Amniotic stem cell (primary cell): ENCODE measurements around the gene CELA2B.
"Not testable (repeated sequence)": the region's sequence is repeated elsewhere in the genome, so short reads cannot be mapped to it uniquely, and the experiment has no call there.

ENCODE experiments used
- DNase-seq: peaks from one replicate; lab custom pipeline; 2025; lab: John Stamatoyannopoulos, UW

Gene CELA2B

DNA sequence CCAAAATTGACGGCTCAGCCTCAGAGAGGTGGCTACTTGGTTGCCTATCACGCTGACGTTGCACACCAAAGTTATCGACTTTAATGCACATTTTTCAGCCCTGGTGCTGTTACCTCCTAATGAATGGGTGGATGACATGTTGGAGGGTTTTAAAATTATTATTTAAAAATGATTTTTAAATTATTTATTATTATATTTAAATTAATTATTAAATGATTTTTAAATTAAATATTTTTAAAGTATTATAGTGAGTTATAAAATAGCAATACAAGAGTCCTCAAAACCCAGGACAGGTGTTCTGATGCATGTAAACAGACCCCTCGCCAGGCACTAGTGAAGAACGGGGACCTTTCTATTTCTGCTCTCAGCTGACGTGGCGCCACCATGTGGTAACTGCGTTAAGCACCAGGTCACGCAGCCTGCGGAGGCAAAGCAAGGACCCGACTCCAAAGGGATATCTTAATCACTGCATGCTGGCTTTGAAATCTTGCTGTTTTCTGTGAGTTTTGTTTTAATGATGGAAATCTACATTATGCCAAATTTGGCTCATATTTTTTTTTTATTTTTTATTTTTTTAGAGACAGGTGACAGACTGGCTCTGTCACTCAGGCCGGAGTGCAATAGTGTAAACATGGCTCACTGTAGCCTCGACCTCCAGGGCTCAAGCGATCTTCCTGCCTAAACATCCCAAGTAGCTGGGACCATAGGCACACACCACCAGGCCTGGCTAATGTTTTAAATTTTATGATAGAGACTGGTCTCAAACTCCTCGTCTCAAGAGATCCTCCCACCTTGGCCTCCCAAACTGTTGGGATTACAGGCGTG lies 25.5 kb downstream of the CELA2B start:
- peak; percentile 24 for DNase-seq

DNA sequence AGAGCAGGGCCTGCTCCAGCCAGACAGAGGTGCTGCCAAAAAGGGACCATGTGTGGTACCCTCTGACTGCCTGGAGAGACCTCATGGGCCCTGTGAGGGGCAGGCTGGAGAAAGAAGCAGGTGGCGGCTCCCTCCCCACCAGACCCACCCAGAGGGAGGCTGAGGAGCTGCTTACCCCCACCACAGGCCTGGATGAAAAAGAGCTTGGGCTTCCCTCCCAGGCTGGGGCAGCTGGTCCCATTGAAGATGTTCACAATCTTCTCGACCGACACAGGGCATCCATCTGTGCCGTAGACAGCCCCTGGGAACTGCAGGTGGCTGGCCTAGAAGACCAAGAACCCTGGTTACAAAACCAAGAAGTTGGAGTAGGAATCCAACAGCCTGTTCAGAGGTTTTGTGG lies 28.5 kb downstream of the CELA2B start:
- no peak for DNase-seq

DNA sequence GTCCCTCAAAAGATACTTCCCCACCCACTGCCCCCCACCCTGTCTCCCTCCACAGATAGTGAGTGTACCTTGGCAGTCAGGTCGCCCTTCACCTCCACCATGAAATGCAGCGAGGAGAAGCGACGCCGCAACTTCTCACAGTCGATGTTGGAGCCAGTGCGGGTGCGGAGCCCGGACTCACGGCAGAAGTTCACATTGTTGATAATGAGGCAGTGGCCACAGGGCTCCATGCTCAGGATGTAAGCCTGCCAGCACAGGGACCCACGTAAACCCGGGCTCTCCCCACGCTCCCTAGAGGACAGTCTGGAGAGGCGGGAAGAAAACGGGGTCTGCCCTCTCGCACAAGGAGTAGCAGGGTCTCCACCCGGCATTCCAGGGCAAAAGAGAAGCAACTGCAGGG lies 30.9 kb downstream of the CELA2B start:
- no peak for DNase-seq

DNA sequence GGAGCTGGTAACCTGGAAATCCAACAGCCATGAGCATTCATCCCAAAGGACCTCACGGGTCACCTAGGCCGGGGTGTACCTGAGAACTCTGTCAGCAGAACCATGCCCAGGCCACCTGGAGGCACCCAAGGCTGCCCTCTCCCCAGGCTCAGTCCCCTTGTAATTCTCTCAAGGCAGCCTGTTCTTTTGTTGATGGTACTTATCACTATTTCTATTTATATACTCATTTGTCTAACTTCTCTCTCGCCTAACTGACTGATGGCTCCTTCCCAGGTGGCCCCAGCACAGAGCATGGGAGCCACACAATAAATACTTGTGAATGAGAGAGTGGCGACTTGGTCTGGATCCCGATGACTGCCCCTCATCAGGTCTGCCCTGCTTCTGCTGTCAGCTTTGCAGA lies 31.4 kb downstream of the CELA2B start:
- DNase-seq, result no peak

DNA sequence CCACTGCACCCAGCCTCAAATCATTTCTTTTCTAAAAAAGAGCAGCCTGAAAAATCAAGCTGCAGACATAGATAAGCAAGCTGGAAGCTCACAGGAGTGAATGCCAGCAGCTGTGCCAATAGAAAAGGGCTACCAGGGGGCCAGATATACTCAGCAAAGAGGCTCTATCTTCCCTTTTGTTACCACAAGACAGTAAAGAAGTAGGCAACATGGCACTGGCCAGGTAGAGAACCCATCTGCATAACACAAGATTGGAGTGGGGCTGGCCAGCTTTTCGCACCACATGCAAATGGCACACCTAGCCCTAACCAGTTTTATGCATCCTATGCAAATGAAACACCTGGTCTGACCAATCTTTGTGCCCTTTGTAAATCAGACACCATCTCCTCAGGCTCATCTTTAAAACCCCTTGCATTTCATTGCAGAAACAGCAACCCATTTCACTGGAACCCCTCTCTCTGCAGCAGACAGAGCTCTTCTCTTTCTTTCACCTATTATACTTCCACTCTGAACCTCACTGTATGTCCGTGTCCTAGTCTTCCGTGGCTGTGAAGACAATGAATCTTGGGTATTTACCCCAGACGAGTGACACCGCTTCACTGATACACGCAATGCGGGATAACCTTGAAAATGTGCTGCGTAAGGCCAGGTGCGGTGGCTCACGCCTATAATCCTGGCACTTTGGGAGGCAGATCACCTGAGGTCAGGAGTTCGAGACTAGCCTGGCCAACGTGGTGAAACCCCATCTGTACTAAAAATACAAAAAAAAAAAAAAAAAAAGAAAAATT lies 33.0 kb downstream of the CELA2B start:
- DNase-seq, result no peak

DNA sequence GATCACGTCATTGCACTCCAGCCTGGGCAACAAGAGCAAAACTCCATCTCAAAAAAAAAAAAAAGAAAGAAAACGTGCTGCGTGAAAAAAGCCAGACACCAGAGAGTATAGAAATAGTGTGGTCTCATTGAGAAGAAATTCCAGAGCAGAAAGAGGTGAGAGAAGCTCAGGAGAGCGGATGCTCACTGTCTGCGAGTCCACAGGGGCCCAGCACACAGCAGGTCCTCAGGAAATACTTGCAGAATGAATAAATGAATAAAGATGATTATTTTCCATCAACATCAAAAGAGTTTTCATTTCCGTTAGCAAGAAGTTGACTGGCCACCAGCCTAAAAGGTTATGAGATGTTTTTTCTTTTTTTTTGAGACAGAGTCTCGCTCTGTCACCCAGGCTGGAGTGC lies 33.7 kb downstream of the CELA2B start:
- DNase-seq, result no peak

DNA sequence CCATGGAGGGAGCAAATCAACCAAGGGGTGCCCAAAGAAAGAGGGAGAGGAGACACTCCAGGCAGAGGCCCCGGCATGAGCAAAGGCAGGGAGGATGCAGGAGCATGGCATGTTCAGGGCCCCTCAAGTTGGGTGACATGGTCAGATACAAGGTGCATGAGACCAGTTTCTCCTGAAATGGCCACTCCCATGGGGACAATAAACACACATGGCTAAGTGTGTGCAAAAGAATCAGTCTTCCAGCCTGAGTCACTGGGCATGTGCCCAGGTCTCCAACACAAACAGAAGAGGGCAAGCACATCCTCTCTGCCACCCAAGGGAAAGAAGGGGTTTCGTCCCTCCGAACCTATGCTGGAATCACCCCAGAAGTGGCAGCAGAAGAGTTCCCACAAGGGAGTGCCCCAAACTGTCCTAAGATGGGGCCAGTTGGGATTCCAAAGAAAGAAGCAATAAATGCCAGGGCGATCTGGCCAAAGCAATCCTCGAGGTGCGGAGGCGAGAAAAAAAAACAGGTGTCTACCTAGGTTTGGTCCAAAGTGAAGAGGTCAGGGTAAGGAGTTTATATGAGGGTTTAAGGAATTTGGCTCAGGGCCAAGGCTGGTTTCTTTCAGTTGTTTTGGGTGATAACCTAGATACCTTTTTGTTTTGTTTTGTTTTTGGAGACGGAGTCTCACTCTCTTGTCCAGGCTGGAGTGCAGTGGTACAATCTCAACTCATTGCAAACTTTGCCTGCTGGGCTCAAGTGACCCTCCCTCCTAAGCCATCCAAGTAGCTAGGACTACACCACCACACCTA lies 34.9 kb downstream of the CELA2B start:
- DNase-seq, result no peak

DNA sequence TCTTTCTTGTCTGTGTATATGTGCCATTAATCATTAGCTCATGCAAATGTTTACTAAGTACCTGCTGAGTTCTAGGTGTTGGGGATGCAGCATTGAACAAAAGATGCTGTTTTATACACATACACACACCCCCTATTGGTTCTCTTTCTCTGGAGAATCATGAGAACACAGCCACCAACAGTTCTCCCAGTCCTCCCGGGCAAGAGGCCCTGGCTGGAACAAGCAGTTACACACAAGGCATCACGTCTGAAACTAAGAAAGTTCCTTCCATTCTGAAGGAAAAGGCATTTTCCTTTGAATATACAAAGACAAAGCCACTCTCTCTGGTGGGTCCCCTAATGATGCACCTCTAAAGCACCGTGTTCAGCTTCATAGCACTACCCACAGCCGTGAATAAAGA lies 37.3 kb downstream of the CELA2B start:
- DNase-seq, result no peak

DNA sequence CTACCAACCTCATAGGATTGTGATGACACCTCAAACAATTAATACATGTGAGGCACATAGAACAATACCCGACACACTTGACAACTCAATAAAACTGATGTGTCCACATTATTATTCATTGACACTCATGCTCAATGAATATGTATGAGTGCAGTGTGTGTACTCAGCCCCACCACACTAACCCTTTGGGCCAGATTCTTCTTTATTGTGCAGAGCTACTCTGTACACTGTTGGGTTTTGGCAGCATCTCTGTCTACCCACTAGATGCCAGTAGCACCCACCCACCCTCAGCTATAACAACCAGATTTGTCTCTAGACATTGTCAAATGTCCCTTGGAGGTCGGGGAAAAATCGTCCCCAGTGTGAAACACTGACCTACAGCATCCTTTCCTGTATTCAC lies 38.0 kb downstream of the CELA2B start:
- DNase-seq, result no peak

DNA sequence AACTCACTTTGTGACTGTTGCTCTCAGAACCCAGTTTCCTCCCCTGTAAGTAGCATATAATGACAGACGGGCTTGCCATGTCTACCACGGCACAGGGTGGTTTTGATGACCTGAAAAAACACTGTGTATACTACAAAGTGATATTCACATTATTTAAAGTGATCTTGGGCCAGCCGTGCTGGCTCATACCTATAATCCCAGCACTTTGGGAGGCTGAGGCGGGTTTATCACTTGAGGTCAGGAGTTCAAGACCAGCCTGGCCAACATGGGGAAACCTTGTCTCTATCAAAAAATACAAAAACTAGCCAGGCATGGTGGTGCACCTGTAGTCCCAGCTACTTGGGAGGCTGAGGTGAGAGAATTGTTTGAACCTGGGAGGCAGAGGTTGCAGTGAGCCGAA lies 38.7 kb downstream of the CELA2B start:
- DNase-seq, result not testable (repeated sequence)

DNA sequence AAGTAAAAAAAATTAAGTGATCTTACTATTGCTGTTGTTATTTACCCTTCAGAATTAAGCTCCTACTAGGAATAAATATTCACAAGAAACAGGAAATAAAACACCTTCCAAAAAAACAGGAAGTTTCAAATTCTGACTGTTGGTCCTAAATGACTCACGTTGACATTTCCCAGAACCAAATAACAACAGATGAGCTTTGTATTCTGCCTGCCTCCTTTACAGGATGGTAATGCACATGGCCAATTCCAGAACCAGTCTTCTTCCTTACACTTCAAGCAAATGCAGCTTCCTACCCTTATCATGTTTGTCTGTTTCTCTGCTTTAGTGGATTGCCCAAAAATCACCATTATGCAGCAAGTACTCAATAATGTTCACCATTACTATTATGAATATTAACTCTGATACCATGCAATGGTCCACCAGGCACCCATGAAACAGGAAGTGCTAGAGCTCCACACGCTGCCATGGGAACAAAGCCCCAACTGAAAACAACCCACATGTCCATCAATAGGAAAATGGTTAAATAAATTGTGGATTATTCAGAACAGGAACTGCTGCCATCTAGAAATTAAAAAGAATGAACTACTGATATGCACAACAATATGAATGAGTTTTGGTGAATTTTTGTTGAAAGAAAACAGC lies 39.2 kb downstream of the CELA2B start:
- no peak for DNase-seq

DNA sequence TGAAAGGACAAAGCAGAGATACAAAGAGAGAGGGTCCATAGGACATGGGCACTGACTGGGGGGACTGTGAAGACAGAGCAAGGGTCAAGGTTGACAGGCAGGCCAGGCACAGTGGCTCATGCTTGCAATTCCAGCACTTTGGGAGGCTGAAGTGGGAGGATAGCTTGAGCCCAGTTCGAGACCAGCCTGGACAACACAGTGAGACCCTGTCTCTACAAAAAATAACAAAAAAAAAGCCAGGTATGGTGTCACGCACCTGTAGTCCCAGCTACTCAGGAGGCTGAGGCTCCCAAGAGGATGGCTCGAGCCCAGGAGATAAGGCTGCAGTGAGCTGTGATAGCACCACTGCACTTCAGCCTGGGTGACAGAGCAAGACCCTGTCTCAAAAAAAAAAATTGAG lies 43.7 kb downstream of the CELA2B start:
- DNase-seq, result no peak

DNA sequence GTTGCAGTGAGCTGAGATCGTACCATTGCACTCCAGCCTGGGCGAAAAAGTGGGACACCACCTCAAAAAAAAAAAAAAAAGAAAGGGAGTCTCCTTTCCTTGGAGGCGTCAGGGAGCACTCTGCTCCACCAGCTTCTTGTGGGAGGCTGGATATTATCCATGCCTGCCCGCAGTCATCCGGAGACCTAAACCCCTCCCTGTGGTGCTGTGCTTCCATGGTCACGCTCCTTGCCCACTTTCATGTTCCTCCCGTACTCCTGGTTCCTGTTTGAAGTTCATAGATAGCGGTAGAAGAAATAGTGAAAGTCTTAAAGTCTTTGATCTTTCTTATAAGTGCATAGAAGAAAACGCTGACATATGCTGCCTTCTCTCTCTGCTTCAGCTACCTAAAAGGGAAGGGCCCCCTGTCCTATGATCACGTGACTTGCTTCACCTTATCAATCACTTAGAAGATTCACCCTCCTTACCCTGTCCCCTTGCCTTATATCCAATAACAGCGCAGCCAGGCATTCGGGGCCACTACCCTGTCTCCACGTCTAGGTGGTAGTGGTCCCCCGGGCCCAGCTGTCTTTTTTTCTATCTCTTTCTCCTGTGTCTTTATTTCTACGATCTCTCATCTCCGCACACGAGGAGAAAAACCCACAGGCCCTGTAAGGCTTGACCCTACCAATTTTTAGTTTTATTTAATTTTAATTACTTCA lies 45.5 kb downstream of the CELA2B start:
- not testable (repeated sequence) for DNase-seq

DNA sequence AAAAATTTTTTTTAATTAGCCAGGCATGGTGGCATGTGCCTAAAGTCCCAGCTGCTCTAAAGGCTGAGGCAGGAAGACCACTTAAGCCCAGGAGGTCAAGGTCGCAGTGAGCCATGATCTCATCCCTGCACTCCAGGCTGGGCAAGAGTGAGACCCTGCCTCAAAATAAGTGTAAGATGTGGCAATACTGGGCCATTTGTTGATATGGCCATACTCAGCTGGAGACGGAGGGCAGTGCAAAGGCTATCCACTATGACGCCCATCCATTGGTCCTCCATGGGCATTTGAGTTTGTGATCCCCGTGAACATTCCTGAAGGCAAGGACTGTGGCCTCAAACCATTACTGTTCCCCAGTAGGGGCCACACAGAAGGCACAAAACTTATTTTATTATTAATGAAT lies 46.6 kb downstream of the CELA2B start:
- no peak for DNase-seq

DNA sequence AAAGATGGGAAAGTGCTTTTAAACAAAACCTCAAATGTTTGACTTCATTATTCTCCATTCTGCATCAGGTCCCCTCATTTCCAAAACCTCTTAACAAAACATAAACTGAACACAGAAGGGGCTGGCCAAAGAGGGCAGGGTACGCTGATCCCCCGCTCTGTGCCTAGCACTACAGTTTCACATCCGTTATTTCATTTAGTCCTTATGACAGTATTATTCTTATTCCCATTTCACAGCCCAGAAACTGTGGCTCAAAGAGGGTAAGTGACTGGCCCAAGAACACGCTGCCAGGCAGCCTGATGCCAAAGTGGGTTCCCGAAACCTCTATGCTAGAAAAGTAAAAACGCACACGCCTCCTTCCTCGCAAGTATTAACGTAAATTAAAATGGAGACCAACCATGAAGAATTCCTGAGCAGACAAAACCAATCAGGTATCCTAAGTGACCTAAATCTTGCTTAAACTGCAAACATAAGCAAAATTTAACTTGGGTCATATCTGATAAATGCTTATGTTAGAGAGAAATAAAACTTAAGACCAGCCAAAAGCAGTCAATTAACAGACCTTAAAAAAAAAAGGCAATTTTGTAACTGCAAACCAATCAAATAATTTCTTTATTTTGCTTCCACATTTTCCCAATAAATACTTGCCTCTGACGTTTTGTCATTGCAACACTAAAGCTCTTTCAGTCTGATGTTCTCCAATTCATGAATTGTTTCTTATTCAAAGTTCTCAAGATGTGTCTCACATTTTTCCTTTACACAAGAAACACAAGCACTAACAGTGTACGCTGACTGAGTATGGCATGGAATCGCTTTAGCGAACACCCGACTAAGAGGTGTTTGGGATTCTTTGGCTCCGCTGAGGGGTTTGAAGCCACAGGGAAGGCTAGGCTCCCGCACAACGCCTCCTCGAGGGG lies 47.5 kb downstream of the CELA2B start:
- no peak for DNase-seq

DNA sequence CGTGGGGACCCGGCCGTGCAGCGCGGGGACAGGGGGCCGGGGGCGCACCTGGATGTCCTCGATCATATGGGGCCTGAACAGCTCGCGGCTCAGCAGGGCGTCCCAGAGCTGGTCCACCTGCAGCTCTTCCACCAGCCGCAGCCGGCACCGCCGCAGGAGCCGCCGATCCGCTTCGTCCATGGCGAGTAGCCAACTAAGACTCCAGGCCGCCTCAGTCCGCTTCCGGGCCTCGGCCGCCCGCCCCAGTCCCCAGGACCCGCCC lies 48.0 kb downstream of the CELA2B start, which contains the start of gene CASP9:
TSS of gene CASP9 (minus strand) at position 195 of the 262 bp plus-strand sequence. CDS start at position 180, 15 bp downstream.
- no peak for DNase-seq

DNA sequence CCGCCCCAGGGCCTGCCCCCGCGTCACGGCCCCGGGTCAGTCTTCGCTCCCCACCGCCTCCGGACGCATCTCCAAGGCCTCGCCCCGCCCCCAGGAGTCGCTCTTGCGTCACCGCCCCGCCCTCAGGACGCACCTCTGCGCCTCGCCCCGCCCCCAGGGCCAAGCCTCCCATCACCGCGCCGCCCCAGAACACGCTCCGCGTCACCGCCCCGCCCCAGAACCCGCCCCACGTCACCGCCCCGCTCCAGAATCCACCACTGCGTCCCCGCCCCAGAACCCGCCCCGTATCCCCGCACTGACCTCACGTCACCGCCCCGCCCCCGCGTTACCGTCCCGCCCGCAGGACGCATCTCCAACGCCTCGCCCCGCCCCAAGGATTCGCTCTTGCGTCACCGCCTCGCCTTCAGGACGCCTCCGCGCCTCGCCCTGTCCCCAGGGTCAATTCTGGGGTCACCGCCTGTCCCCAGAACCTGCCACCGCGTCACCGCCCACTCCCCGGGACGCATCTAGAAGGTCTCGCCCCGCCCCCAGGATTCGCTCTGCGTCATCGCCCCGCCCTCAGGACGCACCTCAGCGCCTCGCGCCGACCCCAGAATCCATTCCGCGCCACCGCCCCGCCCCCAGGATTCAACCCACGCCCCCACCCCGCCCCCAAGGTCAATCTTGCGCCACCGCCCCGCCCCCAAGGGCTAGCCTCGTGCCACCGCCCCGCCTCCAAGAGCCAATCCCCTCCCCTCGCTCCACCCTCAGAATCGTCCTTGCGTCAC lies 48.6 kb downstream of the CELA2B start:
- DNase-seq, result peak; percentile 98

DNA sequence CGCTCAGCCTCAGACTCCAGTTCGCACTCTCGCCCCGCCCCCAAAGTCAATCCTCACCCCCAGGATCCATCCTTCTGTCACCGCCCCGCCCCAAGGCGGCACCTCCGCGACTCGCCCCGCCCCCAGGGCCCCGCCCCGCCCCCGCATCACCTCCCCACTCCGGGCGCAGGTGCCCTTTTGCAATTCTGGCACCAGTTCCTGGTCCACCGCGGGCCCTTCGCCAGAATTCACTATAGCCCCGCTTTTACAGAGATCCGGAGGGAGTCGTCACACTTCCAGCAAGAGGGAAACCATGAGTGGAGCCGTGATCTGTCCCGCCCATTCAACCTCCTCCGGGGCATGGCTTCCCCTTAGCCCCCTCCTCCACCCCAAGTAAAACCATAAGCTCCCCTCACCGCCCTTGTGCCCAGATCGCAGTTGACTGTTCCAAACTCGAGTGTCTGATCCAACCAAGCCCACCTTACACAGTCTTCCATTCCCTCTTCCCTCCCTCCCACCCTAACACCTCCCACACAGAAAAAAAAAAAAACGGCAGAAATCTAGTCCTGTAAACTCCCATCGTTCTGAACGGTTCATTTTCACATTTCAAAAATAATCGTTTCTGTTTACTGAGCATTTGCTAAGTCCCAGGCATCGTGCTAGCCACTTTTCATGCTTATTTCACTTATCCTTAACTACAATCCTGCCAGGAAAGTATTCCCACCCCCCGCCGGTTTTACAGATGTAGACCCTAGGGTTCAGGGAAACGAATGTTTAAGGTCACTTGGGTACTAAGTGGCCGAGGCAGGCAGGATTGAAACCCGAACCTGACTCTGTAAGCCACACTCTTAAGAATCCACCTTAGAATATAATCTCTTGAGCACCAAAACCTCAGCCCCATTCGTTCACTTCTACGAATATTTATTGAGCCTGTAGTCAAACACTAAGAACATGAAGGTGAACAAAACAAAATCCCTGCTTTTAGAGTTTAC lies 49.4 kb downstream of the CELA2B start:
- DNase-seq, result no peak
